HepG2 (cell line): ENCODE measurements around the gene RNF17. TPM values are rescaled to one million over a fixed set of nuclear protein-coding genes. Genes with fewer than 3 reads are reported as not detected.

Experiments
- ATAC-seq: fragments of 200-7000 bp; cut with Tn5 transposase; 3 replicates; pipeline ENCODE4 v1.9.1; 2020; ENCODE audit warnings: mild to moderate bottlenecking, moderate library complexity
- BruUV-seq: library from RNA; stranded (reverse); fragments of 400-500 nt; replicated peaks from 2 replicates; lab custom pipeline; 2021; lab: Mats Ljungman, UMichigan
- CTCF ChIA-PET: fragments of 300-600 bp; formaldehyde crosslinking; extraction: SDS; loops from one replicate; lab custom pipeline; 2021; ENCODE audit warnings: low total read pairs, inconsistent platforms, low intra/inter-chr PET ratio; lab: Yijun Ruan, JAX
- POLR2A ChIA-PET: fragments of 350-600 bp; sonication (Branson Sonifier 250); formaldehyde crosslinking; loops from one replicate; lab custom pipeline; 2020; ENCODE audit warnings: antibody characterized with exemption, inconsistent platforms; lab: Yijun Ruan, JAX
- DNase-seq: peaks from one replicate; pipeline ENCODE4 v3.0.0-alpha.2; 2015; ENCODE audit warnings: low spot score
- FAIRE-seq: peaks from 3 replicates; lab custom pipeline; 2011; peaks lifted over from hg19 to GRCh38; lab: Jason Lieb, UNC
- H2AFZ ChIP-seq: one replicate; pipeline ENCODE4 v1.6.1; 2011; ENCODE audit warnings: low read length, inconsistent platforms
- H3K27ac ChIP-seq: fragments of 300-600 bp; 3 replicates; pipeline ENCODE4 v1.8.0; 2011; ENCODE audit warnings: mixed run types, mild to moderate bottlenecking, mixed read lengths, low read length, inconsistent platforms; ENCODE audit not compliant: insufficient read depth; ENCODE audit errors: extremely low read length
- H3K27me3 ChIP-seq, 2 experiments: fragments of 200-600 bp in 1 of 2; 2 replicates in 1 of 2; 3 replicates in 1 of 2; pipeline versions ENCODE4 v1.6.0 to v1.8.0; 2011; ENCODE audit warnings: low read length in 2 of 2, mild to moderate bottlenecking in 2 of 2, moderate library complexity in 2 of 2, inconsistent platforms in 1 of 2; ENCODE audit not compliant: insufficient read depth in 2 of 2, control insufficient read depth in 1 of 2
- H3K36me3 ChIP-seq, 2 experiments: fragments of 200-600 bp in 1 of 2; replicated peaks in 1 of 2; 2 replicates in 1 of 2; 3 replicates in 1 of 2; pipeline versions ENCODE4 v1.5.1 to v1.8.0; 2011; ENCODE audit warnings: low read length in 2 of 2, inconsistent platforms in 1 of 2; ENCODE audit not compliant: insufficient read depth in 2 of 2, control insufficient read depth in 1 of 2
- H3K4me1 ChIP-seq: 2 replicates; pipeline ENCODE4 v1.5.1; 2012; ENCODE audit warnings: low read length, inconsistent platforms; ENCODE audit not compliant: insufficient read depth
- H3K4me2 ChIP-seq: 2 replicates; pipeline ENCODE4 v1.6.0; 2011; ENCODE audit warnings: low read depth, low read length, inconsistent platforms
- H3K4me3 ChIP-seq, 3 experiments: fragments of 200-600 bp in 1 of 3; sonication (generic), shearing (Covaris generic) in 1 of 3; replicated peaks in 1 of 3; 2 replicates each; pipeline ENCODE4 v1.5.1; 2011 to 2016; ENCODE audit warnings: low read length in 3 of 3, inconsistent platforms in 2 of 3, low read depth in 2 of 3, mild to moderate bottlenecking in 2 of 3, control low read depth in 1 of 3, mixed read lengths in 1 of 3; ENCODE audit not compliant: insufficient read depth in 1 of 3
- H3K79me2 ChIP-seq: one replicate; pipeline ENCODE4 v1.6.1; 2011; ENCODE audit warnings: low read length, inconsistent platforms; ENCODE audit not compliant: insufficient read depth
- H3K9ac ChIP-seq: 2 replicates; pipeline ENCODE4 v1.6.0; 2011; ENCODE audit warnings: mild to moderate bottlenecking, low read depth, low read length, inconsistent platforms; ENCODE audit not compliant: insufficient read depth
- H3K9me3 ChIP-seq: 2 replicates; pipeline ENCODE4 v1.5.1; 2012; ENCODE audit warnings: mild to moderate bottlenecking, low read length
- H4K20me1 ChIP-seq: 2 replicates; pipeline ENCODE4 v1.6.0; 2011; ENCODE audit warnings: inconsistent platforms, mild to moderate bottlenecking, low read length, moderate library complexity; ENCODE audit not compliant: insufficient read depth
- BCL6 ChIP-seq: IDR thresholded peaks from 2 replicates; pipeline ENCODE4 v1.6.1; 2016; ENCODE audit warnings: missing genetic modification reagents, missing compliant biosample characterization
- MAFF ChIP-seq: IDR thresholded peaks from 2 replicates; pipeline ENCODE4 v1.6.1; 2011; ENCODE audit warnings: low read depth, low read length, improper control_type of control experiment
- MIXL1 ChIP-seq: IDR thresholded peaks from 2 replicates; pipeline ENCODE4 v1.6.1; 2016
- RFX5 ChIP-seq: IDR thresholded peaks from 2 replicates; pipeline ENCODE4 v1.6.1; 2011; ENCODE audit warnings: low read depth, low read length, improper control_type of control experiment
- SIX4 ChIP-seq: sonication (generic); formaldehyde crosslinking; IDR thresholded peaks from 2 replicates; pipeline ENCODE4 v1.4.0; 2020; ENCODE audit warnings: missing genetic modification reagents
- SMC3 ChIP-seq: IDR thresholded peaks from 2 replicates; pipeline ENCODE4 v1.6.1; 2011; ENCODE audit warnings: low read length, improper control_type of control experiment
- STAG1 ChIP-seq: sonication (generic); formaldehyde crosslinking; IDR thresholded peaks from 2 replicates; pipeline ENCODE4 v1.4.0; 2020; ENCODE audit warnings: missing genetic modification reagents
- ZNF468 ChIP-seq: sonication (generic); formaldehyde crosslinking; IDR thresholded peaks from 2 replicates; pipeline ENCODE4 v1.8.0; 2022; ENCODE audit warnings: mild to moderate bottlenecking, moderate library complexity, missing genetic modification reagents
- ZNF768 ChIP-seq: sonication (generic); formaldehyde crosslinking; IDR thresholded peaks from 2 replicates; pipeline ENCODE4 v1.4.0; 2020; ENCODE audit warnings: missing genetic modification reagents
- ZNF83 ChIP-seq: sonication (generic); formaldehyde crosslinking; IDR thresholded peaks from 2 replicates; pipeline ENCODE4 v1.4.0; 2020; ENCODE audit warnings: missing genetic modification reagents, mild to moderate bottlenecking, borderline replicate concordance
- ZSCAN30 ChIP-seq: sonication (generic); formaldehyde crosslinking; IDR thresholded peaks from 2 replicates; pipeline ENCODE4 v1.5.0; 2020; ENCODE audit warnings: mild to moderate bottlenecking, missing genetic modification reagents
- WGBS: methylation state at CpG from one replicate; pipeline ENCODE4 v1.1.6; 2017; ENCODE audit warnings: low lambda C conversion rate; 5-methylcytosine and 5-hydroxymethylcytosine counted together
- in situ Hi-C: cut with HindIII; loops from 2 replicates; pipeline ENCODE4 v1.10.0; 2017; ENCODE audit warnings: low pct_unique_long_range_greater_than_20kb; ENCODE audit not compliant: extremely low pct_ligation_motif_present
- intact Hi-C: fragments of 100-400 bp; cut with micrococcal nuclease; formaldehyde crosslinking; loops from one replicate; pipeline ENCODE4 v1.10.0; 2022; ENCODE audit not compliant: unreplicated experiment
- polyA plus RNA-seq, 8 experiments: library from polyadenylated mRNA; depleted of rRNA in 3 of 8; stranded (reverse) in 7 of 8; unstranded in 1 of 8; fragments of >200 nt; fragmentation: Illumina TruSeq in 4 of 8; extraction: Trizol in 4 of 8; gene quantifications; 2 replicates each; pipeline versions ENCODE4 v1.2.1 to v1.2.3, GENCODE V29; 2011 to 2016; ENCODE audit warnings: low read depth in 4 of 8, missing spikeins in 1 of 8, mixed read lengths in 1 of 8; ENCODE audit not compliant: insufficient read depth in 1 of 8
- total RNA-seq, 5 experiments: library from RNA; depleted of rRNA; stranded (reverse); fragments of >200 nt; fragmentation: Illumina TruSeq; extraction: Trizol; gene quantifications; 2 replicates each; pipeline ENCODE4 v1.2.3, GENCODE V29; 2016; ENCODE audit warnings: low read depth in 1 of 5
- TF ChIP-seq, protein P1 (sequence below): sonication (generic); formaldehyde crosslinking; IDR thresholded peaks from 2 replicates; pipeline ENCODE4 v1.4.0; 2020; ENCODE audit warnings: missing genetic modification reagents, mild to moderate bottlenecking, borderline replicate concordance
- TF ChIP-seq, protein P2 (sequence below), 2 experiments: sonication (generic) in 1 of 2; formaldehyde crosslinking in 1 of 2; IDR thresholded peaks; 2 replicates each; pipeline versions ENCODE4 v1.4.0 to v1.6.1; 2018 to 2020; ENCODE audit warnings: missing genetic modification reagents in 2 of 2, borderline replicate concordance in 1 of 2, low read depth in 1 of 2, mild to moderate bottlenecking in 1 of 2, missing biosample characterization in 1 of 2
- TF ChIP-seq, protein P3 (sequence below): sonication (generic); formaldehyde crosslinking; IDR thresholded peaks from 2 replicates; pipeline ENCODE4 v1.8.1; 2023; ENCODE audit warnings: mild to moderate bottlenecking, missing genetic modification reagents
- TF ChIP-seq, protein P4 (sequence below): sonication (generic); formaldehyde crosslinking; IDR thresholded peaks from 2 replicates; pipeline ENCODE4 v1.5.0; 2020; ENCODE audit warnings: mild to moderate bottlenecking, missing genetic modification reagents, moderate library complexity

The RNF17 gene
- total and polyA plus RNA-seq, 2 of the 13 experiments (the other 11 are each of a cell fraction or from before 2014, with no cell fraction given), result not detected

DNA sequence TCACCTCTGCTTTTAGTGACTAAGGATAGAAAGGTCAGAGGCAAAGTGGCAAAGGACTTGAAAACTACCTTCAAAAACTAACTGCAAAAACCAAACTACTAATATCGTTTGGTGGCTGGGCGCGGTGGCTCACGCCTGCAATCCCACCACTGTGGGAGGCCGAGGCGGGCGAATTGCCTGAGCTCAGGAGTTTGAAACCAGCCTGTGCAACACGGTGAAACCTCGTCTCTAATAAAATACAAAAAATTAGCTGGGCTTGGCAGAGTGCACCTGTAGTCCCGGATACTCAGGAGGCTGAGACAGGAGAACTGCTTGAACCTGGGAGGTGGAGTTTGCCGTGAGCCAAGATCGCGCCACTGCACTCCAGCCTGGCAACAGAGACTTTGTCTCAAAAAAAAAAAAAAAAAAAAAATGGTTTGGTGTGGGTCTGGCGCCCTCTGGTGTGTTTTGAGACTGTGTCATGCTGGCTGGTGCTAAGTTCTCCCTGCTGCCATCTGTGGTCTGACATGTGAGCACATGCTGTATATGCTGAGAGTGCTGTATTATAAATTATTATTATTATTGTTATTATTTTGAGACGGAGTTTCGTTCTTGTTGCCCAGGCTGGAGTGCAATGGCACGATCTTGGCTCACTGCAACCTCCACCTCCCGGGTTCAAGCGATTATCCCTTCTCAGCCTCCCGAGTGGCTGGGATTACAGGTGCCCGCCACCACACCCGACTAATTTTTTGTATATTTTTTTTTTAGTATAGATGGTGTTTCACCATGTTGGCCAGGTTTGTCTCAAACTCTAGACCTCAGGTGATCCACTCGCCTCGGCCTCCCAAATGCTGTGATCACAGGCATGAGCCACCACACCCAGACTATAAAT lies 36.0 kb upstream of the RNF17 start:
- no peaks in the 10 kb centered on the region for H3K4me1 ChIP-seq
- no peak overlapping the region for H3K4me2 ChIP-seq
- H3K9me3 ChIP-seq, result no peaks in the 10 kb centered on the region
- POLR2A ChIA-PET, result no interaction called here
- WGBS, result 45% methylated on average over 24 of the region's 24 CpGs
- CTCF ChIA-PET, result interaction anchor here (1.2 to 2.1 kb wide), 5 partner anchors 34 to 146 kb away, joined by 6 to 10 read pairs (median 8); no protein-coding TSS in a partner anchor
- H3K27ac ChIP-seq, result no peak overlapping the region
- BruUV-seq, result no TSS peak
- H3K9ac ChIP-seq, result no peak overlapping the region
- intact Hi-C loops (loop anchor here (1.0 to 10.0 kb wide), 4 partner anchors 34 to 123 kb away; partner anchors contain the start of gene ATP12A), in situ Hi-C loops (no loop called here)
- peaks cover 1 to 7% of the 10 kb centered on the region in 2 experiments; a peak in 2 of 5 replicates for H3K27me3 ChIP-seq
- H3K79me2 ChIP-seq, result no peaks in the 10 kb centered on the region
- DNase-seq (peak; percentile 76), FAIRE-seq (peak; percentile 21), ATAC-seq (peak; percentile 100)
- H4K20me1 ChIP-seq, result no peaks in the 10 kb centered on the region
- no peak overlapping the region for H3K4me3 ChIP-seq
- no peaks in the 10 kb centered on the region for H3K36me3 ChIP-seq
- H2AFZ ChIP-seq, result no peak overlapping the region
- TF ChIP-seq, protein P1, sequence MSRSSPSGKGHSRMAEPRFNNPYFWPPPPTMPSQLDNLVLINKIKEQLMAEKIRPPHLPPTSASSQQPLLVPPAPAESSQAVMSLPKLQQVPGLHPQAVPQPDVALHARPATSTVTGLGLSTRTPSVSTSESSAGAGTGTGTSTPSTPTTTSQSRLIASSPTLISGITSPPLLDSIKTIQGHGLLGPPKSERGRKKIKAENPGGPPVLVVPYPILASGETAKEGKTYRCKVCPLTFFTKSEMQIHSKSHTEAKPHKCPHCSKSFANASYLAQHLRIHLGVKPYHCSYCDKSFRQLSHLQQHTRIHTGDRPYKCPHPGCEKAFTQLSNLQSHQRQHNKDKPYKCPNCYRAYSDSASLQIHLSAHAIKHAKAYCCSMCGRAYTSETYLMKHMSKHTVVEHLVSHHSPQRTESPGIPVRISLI, result peak; percentile 98
- 0 out of 2 replicates have a peak, but pooled peaks have one; percentile 5 for TF ChIP-seq MAFF
- peak; percentile 77 for TF ChIP-seq STAG1 (CRISPR knock-in tag)
- peak; percentile 82 for TF ChIP-seq SMC3
- TF ChIP-seq, protein P2, sequence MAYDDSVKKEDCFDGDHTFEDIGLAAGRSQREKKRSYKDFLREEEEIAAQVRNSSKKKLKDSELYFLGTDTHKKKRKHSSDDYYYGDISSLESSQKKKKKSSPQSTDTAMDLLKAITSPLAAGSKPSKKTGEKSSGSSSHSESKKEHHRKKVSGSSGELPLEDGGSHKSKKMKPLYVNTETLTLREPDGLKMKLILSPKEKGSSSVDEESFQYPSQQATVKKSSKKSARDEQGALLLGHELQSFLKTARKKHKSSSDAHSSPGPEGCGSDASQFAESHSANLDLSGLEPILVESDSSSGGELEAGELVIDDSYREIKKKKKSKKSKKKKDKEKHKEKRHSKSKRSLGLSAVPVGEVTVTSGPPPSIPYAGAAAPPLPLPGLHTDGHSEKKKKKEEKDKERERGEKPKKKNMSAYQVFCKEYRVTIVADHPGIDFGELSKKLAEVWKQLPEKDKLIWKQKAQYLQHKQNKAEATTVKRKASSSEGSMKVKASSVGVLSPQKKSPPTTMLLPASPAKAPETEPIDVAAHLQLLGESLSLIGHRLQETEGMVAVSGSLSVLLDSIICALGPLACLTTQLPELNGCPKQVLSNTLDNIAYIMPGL (CRISPR knock-in tag; IDR thresholded peaks at IDR 0.05; ENCODE audit: borderline replicate concordance in 1 of 2, low read depth in 1 of 2), result peak in 1 of 2 experiments; percentile 26; a peak in 1 of 4 replicates
- TF ChIP-seq, protein P3, sequence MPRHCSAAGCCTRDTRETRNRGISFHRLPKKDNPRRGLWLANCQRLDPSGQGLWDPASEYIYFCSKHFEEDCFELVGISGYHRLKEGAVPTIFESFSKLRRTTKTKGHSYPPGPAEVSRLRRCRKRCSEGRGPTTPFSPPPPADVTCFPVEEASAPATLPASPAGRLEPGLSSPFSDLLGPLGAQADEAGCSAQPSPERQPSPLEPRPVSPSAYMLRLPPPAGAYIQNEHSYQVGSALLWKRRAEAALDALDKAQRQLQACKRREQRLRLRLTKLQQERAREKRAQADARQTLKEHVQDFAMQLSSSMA (CRISPR knock-in tag), result no peak
- no peak for TF ChIP-seq ZNF768 (CRISPR knock-in tag)
- TF ChIP-seq ZNF83 (CRISPR knock-in tag), result no peak
- no peak for TF ChIP-seq ZSCAN30
- no peak for TF ChIP-seq SIX4 (CRISPR knock-in tag)
- TF ChIP-seq ZNF468 (CRISPR knock-in tag), result no peak
- no peak for TF ChIP-seq BCL6 (CRISPR knock-in tag)
- TF ChIP-seq, protein P4, sequence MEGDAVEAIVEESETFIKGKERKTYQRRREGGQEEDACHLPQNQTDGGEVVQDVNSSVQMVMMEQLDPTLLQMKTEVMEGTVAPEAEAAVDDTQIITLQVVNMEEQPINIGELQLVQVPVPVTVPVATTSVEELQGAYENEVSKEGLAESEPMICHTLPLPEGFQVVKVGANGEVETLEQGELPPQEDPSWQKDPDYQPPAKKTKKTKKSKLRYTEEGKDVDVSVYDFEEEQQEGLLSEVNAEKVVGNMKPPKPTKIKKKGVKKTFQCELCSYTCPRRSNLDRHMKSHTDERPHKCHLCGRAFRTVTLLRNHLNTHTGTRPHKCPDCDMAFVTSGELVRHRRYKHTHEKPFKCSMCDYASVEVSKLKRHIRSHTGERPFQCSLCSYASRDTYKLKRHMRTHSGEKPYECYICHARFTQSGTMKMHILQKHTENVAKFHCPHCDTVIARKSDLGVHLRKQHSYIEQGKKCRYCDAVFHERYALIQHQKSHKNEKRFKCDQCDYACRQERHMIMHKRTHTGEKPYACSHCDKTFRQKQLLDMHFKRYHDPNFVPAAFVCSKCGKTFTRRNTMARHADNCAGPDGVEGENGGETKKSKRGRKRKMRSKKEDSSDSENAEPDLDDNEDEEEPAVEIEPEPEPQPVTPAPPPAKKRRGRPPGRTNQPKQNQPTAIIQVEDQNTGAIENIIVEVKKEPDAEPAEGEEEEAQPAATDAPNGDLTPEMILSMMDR (CRISPR knock-in tag), result peak; percentile 76
- no peak for TF ChIP-seq MIXL1 (CRISPR knock-in tag)
- 0 out of 2 replicates have a peak, but pooled peaks have one; percentile 36 for TF ChIP-seq RFX5
